ENCODE data around the gene HTATIP2. TPM values are rescaled to one million over a fixed set of nuclear protein-coding genes. Genes with fewer than 3 reads are reported as not detected.

The HTATIP2 gene
- total and polyA plus RNA-seq, 4 donors, result 16.5 to 93.6 (median 64.1) TPM

GRCh38 chr11:20337526-20338154 lies 25.9 kb upstream of the HTATIP2 start:
- 28% methylated on average over 9 of the region's 9 CpGs for WGBS
- Histone ChIP-seq H3K4me1 (ENCODE audit: control insufficient read depth in 4 of 4, insufficient read depth in 4 of 4, low read length in 3 of 4) (no peaks in the 10 kb centered on the region), H3K9me3 (ENCODE audit: control insufficient read depth in 4 of 4, low read length in 3 of 4) (no peaks in the 10 kb centered on the region), H3K27ac (ENCODE audit: low read depth in 1 of 2, low read length in 2 of 2) (no peak overlapping the region), H3K4me3 (ENCODE audit: low read depth in 1 of 3, low read length in 3 of 3) (no peak overlapping the region), H3K36me3 (ENCODE audit: control insufficient read depth in 4 of 4, insufficient read depth in 3 of 4, low read depth in 1 of 4, low read length in 3 of 4) (no peaks in the 10 kb centered on the region), H3K9ac (ENCODE audit: low read depth in 1 of 2, low read length in 2 of 2) (no peak overlapping the region), H3K27me3 (ENCODE audit: control insufficient read depth in 4 of 4, insufficient read depth in 4 of 4, low read length in 3 of 4) (peaks cover 0 to 8% (median 2%) of the 10 kb centered on the region in 4 donors)
- TF ChIP-seq, protein P1, sequence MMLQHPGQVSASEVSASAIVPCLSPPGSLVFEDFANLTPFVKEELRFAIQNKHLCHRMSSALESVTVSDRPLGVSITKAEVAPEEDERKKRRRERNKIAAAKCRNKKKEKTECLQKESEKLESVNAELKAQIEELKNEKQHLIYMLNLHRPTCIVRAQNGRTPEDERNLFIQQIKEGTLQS (IDR thresholded peaks at IDR 0.05), result no peak
- TF ChIP-seq FOXA2 (IDR thresholded peaks at IDR 0.05) (no peak), RAD21 (IDR thresholded peaks at IDR 0.05) (peak in 1 of 2 donors; percentile 34)
- DNase-seq (ENCODE audit: low spot score), result no peak

DNA sequence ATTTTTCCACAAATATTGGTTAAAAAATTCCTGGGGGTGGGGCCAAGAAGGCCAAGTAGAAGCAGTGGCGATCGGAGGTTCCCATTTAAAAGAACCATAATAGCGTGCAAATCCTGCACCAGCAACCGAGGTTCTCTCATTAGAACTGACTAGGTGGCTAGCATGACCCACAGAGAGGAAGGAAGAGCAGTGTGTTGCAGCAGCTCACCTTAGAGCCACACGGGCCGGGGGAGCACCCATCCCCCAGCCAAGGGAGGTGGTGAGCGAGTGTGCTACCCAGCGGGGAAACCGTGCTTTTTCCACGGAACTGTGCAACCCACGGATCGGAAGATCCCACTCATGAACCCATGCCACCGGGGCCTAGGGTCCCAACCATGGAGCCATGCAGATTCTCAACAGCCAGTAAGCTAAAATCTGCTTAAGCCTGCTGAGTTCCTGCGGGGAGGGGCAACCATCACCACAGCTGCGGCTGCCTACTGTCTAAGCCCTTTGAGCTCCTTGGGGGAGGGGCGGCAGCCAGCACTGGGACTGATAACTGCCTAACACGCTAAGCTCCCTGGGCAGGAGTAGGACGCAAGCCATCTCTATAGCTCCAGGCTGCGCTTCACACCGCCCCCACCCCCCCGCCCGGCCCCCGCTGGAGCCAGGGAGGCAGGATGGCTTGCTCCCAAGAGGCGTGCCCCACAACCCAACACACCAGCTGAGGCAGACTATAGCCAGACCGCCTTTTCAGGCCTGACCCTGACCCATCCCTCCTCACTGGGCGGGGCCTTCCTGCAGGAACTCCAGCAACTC lies 21.0 kb upstream of the HTATIP2 start:
- Histone ChIP-seq H3K36me3 (ENCODE audit: control insufficient read depth in 4 of 4, insufficient read depth in 3 of 4, low read depth in 1 of 4, low read length in 3 of 4) (no peaks in the 10 kb centered on the region), H3K27me3 (ENCODE audit: control insufficient read depth in 4 of 4, insufficient read depth in 4 of 4, low read length in 3 of 4) (peaks cover 0 to 4% (median 1%) of the 10 kb centered on the region in 4 donors), H3K4me3 (ENCODE audit: low read depth in 1 of 3, low read length in 3 of 3) (no peak overlapping the region), H3K4me1 (ENCODE audit: control insufficient read depth in 4 of 4, insufficient read depth in 4 of 4, low read length in 3 of 4) (no peaks in the 10 kb centered on the region), H3K9me3 (ENCODE audit: control insufficient read depth in 4 of 4, low read length in 3 of 4) (no peaks in the 10 kb centered on the region), H3K9ac (ENCODE audit: low read depth in 1 of 2, low read length in 2 of 2) (no peak overlapping the region), H3K27ac (ENCODE audit: low read depth in 1 of 2, low read length in 2 of 2) (no peak overlapping the region)
- WGBS, result 31% methylated on average over 26 of the region's 26 CpGs
- no peak for DNase-seq (ENCODE audit: low spot score)
- no peak for TF ChIP-seq CTCF (IDR thresholded peaks at IDR 0.05; ENCODE audit: low read depth, low read length, missing input control)
- no peak for TF ChIP-seq GABPA (IDR thresholded peaks at IDR 0.05 in 1 of 2, conservative IDR thresholded peaks at IDR 0.05 in 1 of 2)
- no peak for TF ChIP-seq RAD21 (IDR thresholded peaks at IDR 0.05)
- no peak for TF ChIP-seq ZBTB33 (IDR thresholded peaks at IDR 0.05)
- no peak for TF ChIP-seq YY1 (IDR thresholded peaks at IDR 0.05)
- TF ChIP-seq, protein P2, sequence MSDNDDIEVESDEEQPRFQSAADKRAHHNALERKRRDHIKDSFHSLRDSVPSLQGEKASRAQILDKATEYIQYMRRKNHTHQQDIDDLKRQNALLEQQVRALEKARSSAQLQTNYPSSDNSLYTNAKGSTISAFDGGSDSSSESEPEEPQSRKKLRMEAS (IDR thresholded peaks at IDR 0.05), result no peak
- TF ChIP-seq, protein P1 (IDR thresholded peaks at IDR 0.05), result no peak
- TF ChIP-seq FOXA2 (IDR thresholded peaks at IDR 0.05), result no peak
- no peak for TF ChIP-seq EGR1 (IDR thresholded peaks at IDR 0.05; ENCODE audit: low read depth in 2 of 2)
- no peak for TF ChIP-seq TAF1 (conservative IDR thresholded peaks at IDR 0.05)
- no peak for TF ChIP-seq FOXA1 (IDR thresholded peaks at IDR 0.05)
- TF ChIP-seq NR2F2 (IDR thresholded peaks at IDR 0.05), result no peak
- no peak for TF ChIP-seq SP1 (IDR thresholded peaks at IDR 0.05)
